ENCODE measurements around the gene IZUMO1. TPM values are rescaled to one million over a fixed set of nuclear protein-coding genes. Genes with fewer than 3 reads are reported as not detected.
A peak's percentile ranks its signal among the peaks of the same experiment; 100 is the strongest.

IZUMO1 gene
- total RNA-seq, 2 donors from 2014 or later, result not detected

- no peaks in the 10 kb centered on the region for H3K27me3 ChIP-seq
- H3K9me3 ChIP-seq, result no peaks in the 10 kb centered on the region
- intact Hi-C loops (cut with DNase I), result no loop called here
Measured at GRCh38 chr19:48726556-48726955, 20.2 kb downstream of the IZUMO1 start.

GRCh38 chr19:48724796-48725753, 21.6 kb downstream of the IZUMO1 start:
- H3K4me3 ChIP-seq, result no peak overlapping the region
- H3K27ac ChIP-seq, result peak overlapping the region; percentile 46
- no peaks in the 10 kb centered on the region for H3K27me3 ChIP-seq
- H3K9ac ChIP-seq (ENCODE audit: low read depth in 2 of 2, low read length in 2 of 2), result no peak overlapping the region
- no peaks in the 10 kb centered on the region for H3K36me3 ChIP-seq
- intact Hi-C loops (cut with DNase I), result no loop called here
- no peaks in the 10 kb centered on the region for H3K9me3 ChIP-seq
- no peaks in the 10 kb centered on the region for H3K4me1 ChIP-seq
- DNase-seq, result peak; percentile 66
- TF ChIP-seq CTCF (IDR thresholded peaks at IDR 0.05), result no peak

More at GRCh38 chr19:48726556-48726955, 20.2 kb downstream of the IZUMO1 start:
- H3K27ac ChIP-seq, result no peak overlapping the region
- no peaks in the 10 kb centered on the region for H3K4me1 ChIP-seq
- no peak for TF ChIP-seq CTCF (IDR thresholded peaks at IDR 0.05)
- no peaks in the 10 kb centered on the region for H3K36me3 ChIP-seq
- H3K4me3 ChIP-seq, result no peak overlapping the region
- DNase-seq, result no peak
- no peak overlapping the region for H3K9ac ChIP-seq (ENCODE audit: low read depth in 2 of 2, low read length in 2 of 2)

GRCh38 chr19:48722196-48722708, 24.5 kb downstream of the IZUMO1 start:
- no peaks in the 10 kb centered on the region for H3K27me3 ChIP-seq
- intact Hi-C loops (cut with DNase I), result no loop called here
- H3K27ac ChIP-seq, result no peak overlapping the region
- H3K4me3 ChIP-seq, result no peak overlapping the region
- H3K9ac ChIP-seq (ENCODE audit: low read depth in 2 of 2, low read length in 2 of 2), result no peak overlapping the region
- H3K36me3 ChIP-seq, result no peaks in the 10 kb centered on the region
- no peak for DNase-seq
- TF ChIP-seq CTCF (IDR thresholded peaks at IDR 0.05), result no peak
- H3K9me3 ChIP-seq, result no peaks in the 10 kb centered on the region
- no peaks in the 10 kb centered on the region for H3K4me1 ChIP-seq

- no peaks in the 10 kb centered on the region for H3K9me3 ChIP-seq
- H3K36me3 ChIP-seq, result no peaks in the 10 kb centered on the region
- peak overlapping the region; percentile 73 for H3K27ac ChIP-seq
- peak overlapping the region; percentile 38 to 62 for H3K9ac ChIP-seq (ENCODE audit: low read depth in 2 of 2, low read length in 2 of 2)
- intact Hi-C loops (cut with DNase I), result no loop called here
- no peaks in the 10 kb centered on the region for H3K27me3 ChIP-seq
- no peaks in the 10 kb centered on the region for H3K4me1 ChIP-seq
- TF ChIP-seq CTCF (IDR thresholded peaks at IDR 0.05), result no peak
- DNase-seq, result peak; percentile 99
- H3K4me3 ChIP-seq, result peak overlapping the region; percentile 42
Measured at GRCh38 chr19:48720613-48721296, 26.0 kb downstream of the IZUMO1 start.

GRCh38 chr19:48720251-48720612, 26.5 kb downstream of the IZUMO1 start:
- Histone ChIP-seq H3K4me1 (peaks cover 5% of the 10 kb centered on the region), H3K27me3 (no peaks in the 10 kb centered on the region), H3K36me3 (no peaks in the 10 kb centered on the region), H3K9ac (ENCODE audit: low read depth in 2 of 2, low read length in 2 of 2) (peak overlapping the region in 1 of 2 donors; percentile 62), H3K9me3 (no peaks in the 10 kb centered on the region), H3K27ac (no peak overlapping the region), H3K4me3 (no peak overlapping the region)
- TF ChIP-seq CTCF (IDR thresholded peaks at IDR 0.05), result no peak
- intact Hi-C loops (cut with DNase I), result no loop called here
- DNase-seq, result no peak

Data from colonic mucosa (tissue), 4 donors.